HL-60 (cell line): ENCODE measurements around the gene DTX1.

Source experiments
- CTCF ChIP-seq: IDR thresholded peaks from one replicate; pipeline ENCODE4 v1.5.1; 2011; ENCODE audit warnings: low read length, control low read depth, inconsistent platforms; ENCODE audit not compliant: insufficient read depth
- GABPA ChIP-seq: IDR thresholded peaks from 2 replicates; pipeline ENCODE4 v1.6.1; 2012; ENCODE audit warnings: low read depth
- POLR2AphosphoS5 ChIP-seq: IDR thresholded peaks from 2 replicates; pipeline ENCODE4 v1.6.1; 2012; ENCODE audit warnings: low read depth
- REST ChIP-seq: IDR thresholded peaks from 2 replicates; pipeline ENCODE4 v1.6.1; 2012; ENCODE audit warnings: low read depth; ENCODE audit not compliant: insufficient replicate concordance
- SPI1 ChIP-seq: IDR thresholded peaks from 2 replicates; pipeline ENCODE4 v1.6.1; 2012; ENCODE audit warnings: low read depth, mild to moderate bottlenecking, borderline replicate concordance

GRCh38 chr12:113099364-113099763 lies 42.8 kb downstream of the DTX1 start:
- TF ChIP-seq CTCF: no peak
- no peak for TF ChIP-seq REST
- no peak for TF ChIP-seq POLR2AphosphoS5
- no peak for TF ChIP-seq GABPA
- no peak for TF ChIP-seq SPI1
